Activated CD4-positive, alpha-beta memory T cell treated with anti-CD3 and anti-CD28 coated beads for 36 hours (primary cell): ENCODE data around the gene RIMS1. TPM values are rescaled to one million over a fixed set of nuclear protein-coding genes. Genes with fewer than 3 reads are reported as not detected.

ENCODE experiments used
- CTCF ChIA-PET: fragments of 350-600 bp; sonication (Branson Sonifier 250); formaldehyde crosslinking; loops from one replicate; lab custom pipeline; 2021; ENCODE audit warnings: antibody characterized with exemption, inconsistent platforms; lab: Charles Lee
- POLR2A ChIA-PET: fragments of 350-600 bp; sonication (Branson Sonifier 250); formaldehyde crosslinking; loops from one replicate; lab custom pipeline; 2021; ENCODE audit warnings: antibody characterized with exemption; lab: Charles Lee
- DNase-seq: peaks from one replicate; pipeline ENCODE4 v3.0.0-alpha.2; 2020
- H3K27ac Mint-ChIP-seq: one replicate; pipeline ENCODE4 v1.8.0; 2021; ENCODE audit warnings: mixed read lengths
- H3K27me3 Mint-ChIP-seq: one replicate; pipeline ENCODE4 v1.8.0; 2021; ENCODE audit warnings: mixed read lengths
- H3K36me3 Mint-ChIP-seq: one replicate; pipeline ENCODE4 v1.8.0; 2021; ENCODE audit warnings: mixed read lengths
- H3K4me1 Mint-ChIP-seq: one replicate; pipeline ENCODE4 v1.8.0; 2021; ENCODE audit warnings: low read depth, mixed read lengths
- H3K4me3 Mint-ChIP-seq: one replicate; pipeline ENCODE4 v1.8.0; 2021; ENCODE audit warnings: mild to moderate bottlenecking, mixed read lengths
- H3K9me3 Mint-ChIP-seq: one replicate; pipeline ENCODE4 v1.8.0; 2021; ENCODE audit warnings: mixed read lengths
- intact Hi-C: fragments of 100-400 bp; cut with micrococcal nuclease; formaldehyde crosslinking; loops from one replicate; pipeline ENCODE4 v1.15.1; 2023
- total RNA-seq, 2 experiments: library from RNA; stranded (reverse); gene quantifications; one replicate each; pipeline ENCODE4 v1.2.3, GENCODE V29; 2021

Gene RIMS1, protein sequence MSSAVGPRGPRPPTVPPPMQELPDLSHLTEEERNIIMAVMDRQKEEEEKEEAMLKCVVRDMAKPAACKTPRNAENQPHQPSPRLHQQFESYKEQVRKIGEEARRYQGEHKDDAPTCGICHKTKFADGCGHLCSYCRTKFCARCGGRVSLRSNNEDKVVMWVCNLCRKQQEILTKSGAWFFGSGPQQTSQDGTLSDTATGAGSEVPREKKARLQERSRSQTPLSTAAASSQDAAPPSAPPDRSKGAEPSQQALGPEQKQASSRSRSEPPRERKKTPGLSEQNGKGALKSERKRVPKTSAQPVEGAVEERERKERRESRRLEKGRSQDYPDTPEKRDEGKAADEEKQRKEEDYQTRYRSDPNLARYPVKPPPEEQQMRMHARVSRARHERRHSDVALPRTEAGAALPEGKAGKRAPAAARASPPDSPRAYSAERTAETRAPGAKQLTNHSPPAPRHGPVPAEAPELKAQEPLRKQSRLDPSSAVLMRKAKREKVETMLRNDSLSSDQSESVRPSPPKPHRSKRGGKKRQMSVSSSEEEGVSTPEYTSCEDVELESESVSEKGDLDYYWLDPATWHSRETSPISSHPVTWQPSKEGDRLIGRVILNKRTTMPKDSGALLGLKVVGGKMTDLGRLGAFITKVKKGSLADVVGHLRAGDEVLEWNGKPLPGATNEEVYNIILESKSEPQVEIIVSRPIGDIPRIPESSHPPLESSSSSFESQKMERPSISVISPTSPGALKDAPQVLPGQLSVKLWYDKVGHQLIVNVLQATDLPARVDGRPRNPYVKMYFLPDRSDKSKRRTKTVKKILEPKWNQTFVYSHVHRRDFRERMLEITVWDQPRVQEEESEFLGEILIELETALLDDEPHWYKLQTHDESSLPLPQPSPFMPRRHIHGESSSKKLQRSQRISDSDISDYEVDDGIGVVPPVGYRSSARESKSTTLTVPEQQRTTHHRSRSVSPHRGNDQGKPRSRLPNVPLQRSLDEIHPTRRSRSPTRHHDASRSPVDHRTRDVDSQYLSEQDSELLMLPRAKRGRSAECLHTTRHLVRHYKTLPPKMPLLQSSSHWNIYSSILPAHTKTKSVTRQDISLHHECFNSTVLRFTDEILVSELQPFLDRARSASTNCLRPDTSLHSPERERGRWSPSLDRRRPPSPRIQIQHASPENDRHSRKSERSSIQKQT (N-terminal part only)
- total RNA-seq = not detected

DNA sequence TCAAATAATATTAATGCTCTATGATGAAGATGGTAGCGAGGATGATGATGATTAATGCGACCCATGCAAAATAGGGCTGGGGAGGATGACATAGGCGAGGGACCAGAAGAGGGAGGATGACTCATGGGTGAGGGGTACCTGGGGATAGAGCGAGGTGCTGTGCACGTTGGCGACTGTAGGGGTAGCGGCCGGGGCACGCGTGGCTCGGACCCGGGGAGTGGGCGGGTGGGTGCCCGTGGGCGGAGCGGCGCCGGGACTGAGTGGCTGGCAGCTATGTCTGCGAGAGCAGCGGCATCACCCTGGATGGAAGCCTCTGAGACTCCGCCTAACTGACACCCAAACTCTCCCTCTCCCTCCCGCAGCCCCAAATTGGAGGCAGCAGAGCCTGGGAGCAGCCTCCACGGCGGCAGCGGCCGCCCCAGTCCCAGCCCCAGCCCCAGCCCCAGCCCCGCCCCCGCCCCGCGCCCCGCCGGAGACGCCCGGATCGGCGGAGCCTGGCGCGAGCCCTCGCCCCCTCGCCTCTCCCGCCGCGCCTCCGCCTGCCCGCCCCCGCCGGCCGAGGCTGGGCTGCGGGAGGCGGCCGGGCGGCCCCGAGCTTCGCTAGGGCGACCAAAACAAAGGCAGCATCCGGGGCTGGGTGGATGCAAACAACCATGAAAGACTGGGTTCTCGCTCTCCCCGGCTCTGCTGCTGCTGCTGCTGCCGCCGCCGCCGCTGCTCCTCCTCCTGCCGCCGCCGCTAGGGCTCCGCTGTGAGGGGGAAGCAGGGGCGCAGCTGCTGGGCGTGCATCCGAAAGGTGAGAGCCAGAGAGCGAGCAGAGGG, at the start of gene RIMS1:
RIMS1 (plus strand) TSS at position 367 of the 822 bp plus-strand sequence. CDS start 474 bp downstream, outside the sequence.
- DNase-seq = no peak
- POLR2A ChIA-PET = no interaction called here
- intact Hi-C loops = no loop called here
- no peak within 1 kb of the TSS for H3K27ac Mint-ChIP-seq
- no peaks in the 10 kb centered on the region for H3K9me3 Mint-ChIP-seq
- H3K4me1 Mint-ChIP-seq = peaks cover 8% of the 10 kb centered on the region
- peaks cover 3% of the 10 kb centered on the region for H3K36me3 Mint-ChIP-seq
- no peak within 1 kb of the TSS for H3K4me3 Mint-ChIP-seq
- H3K27me3 Mint-ChIP-seq = peaks cover 29% of the 10 kb centered on the region
- CTCF ChIA-PET = no interaction called here

DNA sequence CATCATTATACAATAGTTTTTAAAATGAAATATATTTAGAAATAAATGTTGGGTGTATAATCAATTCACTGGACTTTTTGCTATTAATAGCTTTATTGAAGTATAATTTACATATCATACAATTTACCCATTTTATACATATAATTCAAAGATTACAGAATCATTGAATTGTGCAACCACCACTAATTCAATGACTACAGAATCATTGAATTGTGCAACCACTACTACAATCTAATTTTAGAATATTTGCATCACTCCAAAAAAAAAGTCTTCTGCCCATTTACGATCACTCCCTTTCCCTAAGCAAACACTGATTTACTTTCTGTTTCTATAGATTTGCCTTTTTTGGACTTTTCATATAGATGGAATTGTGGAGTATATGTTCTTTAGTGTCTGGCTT, 35.1 kb upstream of the RIMS1 start:
- H3K4me3 Mint-ChIP-seq = no peak overlapping the region
- H3K9me3 Mint-ChIP-seq = peaks cover 3% of the 10 kb centered on the region
- no peaks in the 10 kb centered on the region for H3K4me1 Mint-ChIP-seq
- intact Hi-C loops = no loop called here
- POLR2A ChIA-PET = no interaction called here
- no peaks in the 10 kb centered on the region for H3K27me3 Mint-ChIP-seq
- DNase-seq = no peak
- H3K36me3 Mint-ChIP-seq = no peaks in the 10 kb centered on the region
- no peak overlapping the region for H3K27ac Mint-ChIP-seq
- CTCF ChIA-PET = no interaction called here

DNA sequence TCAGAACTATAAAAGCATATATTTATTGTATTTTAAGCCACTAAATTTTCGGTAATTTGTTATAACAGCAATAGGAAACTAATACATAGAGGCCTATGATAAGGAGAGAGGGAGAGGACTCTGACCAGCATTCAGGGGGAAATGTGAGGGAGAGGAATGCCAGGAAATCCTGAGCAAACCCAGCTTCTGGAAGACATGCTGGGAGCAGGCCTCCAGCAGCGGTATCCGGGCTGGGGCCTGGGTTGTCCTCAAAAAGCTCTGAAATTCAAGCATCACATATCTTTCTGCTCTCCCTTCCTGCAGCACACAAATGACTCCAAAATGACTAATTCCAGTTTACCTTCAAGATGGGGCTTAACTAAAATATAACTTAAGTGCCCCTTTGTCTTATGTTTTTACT, 33.4 kb upstream of the RIMS1 start:
- Mint-ChIP-seq H3K4me1 (no peaks in the 10 kb centered on the region), H3K4me3 (no peak overlapping the region), H3K27me3 (no peaks in the 10 kb centered on the region), H3K27ac (no peak overlapping the region), H3K36me3 (no peaks in the 10 kb centered on the region), H3K9me3 (peaks cover 3% of the 10 kb centered on the region)
- POLR2A ChIA-PET = no interaction called here
- no peak for DNase-seq
- CTCF ChIA-PET = no interaction called here
- intact Hi-C loops = no loop called here

DNA sequence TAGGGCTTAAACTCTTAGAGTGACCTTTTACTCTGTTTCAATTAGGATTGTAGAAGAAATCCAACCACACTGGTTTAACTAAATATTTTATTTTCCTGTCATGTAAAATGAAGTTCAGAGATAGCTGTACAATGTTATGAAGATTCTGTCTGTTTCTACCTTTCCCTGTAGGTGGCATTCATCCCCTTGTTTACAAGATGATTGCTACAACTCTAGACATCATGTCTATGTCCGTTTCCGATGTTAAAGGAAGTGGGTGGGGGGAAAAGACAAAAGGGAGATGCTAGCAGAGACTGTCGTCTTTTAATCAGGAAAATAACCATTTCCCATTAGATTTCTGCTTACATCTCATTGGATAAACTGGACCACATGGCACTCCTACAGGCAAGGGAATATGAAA, 30.9 kb upstream of the RIMS1 start:
- POLR2A ChIA-PET = no interaction called here

DNA sequence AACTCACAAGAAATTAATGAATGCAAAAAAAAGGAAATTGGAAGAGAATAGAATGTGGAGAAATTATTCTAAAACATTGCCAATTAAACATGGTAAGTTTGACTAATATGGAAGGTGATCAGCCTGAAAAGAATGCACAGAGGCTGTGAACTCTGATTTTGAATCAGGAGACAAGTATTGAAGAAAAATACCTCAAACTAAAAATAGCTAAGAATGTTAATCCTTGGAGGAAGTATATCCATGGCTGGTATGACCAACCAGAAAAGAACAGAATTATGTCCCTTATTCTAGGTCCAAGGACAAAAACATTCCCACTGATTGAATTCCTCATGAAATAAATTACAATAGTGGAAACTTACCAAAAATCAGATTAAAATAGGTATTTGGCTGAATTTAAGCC, 7.3 kb upstream of the RIMS1 start:
- no peak overlapping the region for H3K27ac Mint-ChIP-seq
- intact Hi-C loops = no loop called here
- peaks cover 4% of the 10 kb centered on the region for H3K27me3 Mint-ChIP-seq
- H3K36me3 Mint-ChIP-seq = no peaks in the 10 kb centered on the region
- H3K4me3 Mint-ChIP-seq = no peak overlapping the region
- ChIA-PET POLR2A (no interaction called here), CTCF (no interaction called here)
- H3K9me3 Mint-ChIP-seq = no peaks in the 10 kb centered on the region
- no peaks in the 10 kb centered on the region for H3K4me1 Mint-ChIP-seq
- no peak for DNase-seq

More for the DNA sequence above, 30.9 kb upstream of the RIMS1 start:
- H3K9me3 Mint-ChIP-seq = peaks cover 3% of the 10 kb centered on the region
- no peaks in the 10 kb centered on the region for H3K27me3 Mint-ChIP-seq
- H3K4me1 Mint-ChIP-seq = no peaks in the 10 kb centered on the region
- no peak for DNase-seq
- no peak overlapping the region for H3K4me3 Mint-ChIP-seq
- intact Hi-C loops = no loop called here
- no peaks in the 10 kb centered on the region for H3K36me3 Mint-ChIP-seq
- CTCF ChIA-PET = no interaction called here
- no peak overlapping the region for H3K27ac Mint-ChIP-seq

DNA sequence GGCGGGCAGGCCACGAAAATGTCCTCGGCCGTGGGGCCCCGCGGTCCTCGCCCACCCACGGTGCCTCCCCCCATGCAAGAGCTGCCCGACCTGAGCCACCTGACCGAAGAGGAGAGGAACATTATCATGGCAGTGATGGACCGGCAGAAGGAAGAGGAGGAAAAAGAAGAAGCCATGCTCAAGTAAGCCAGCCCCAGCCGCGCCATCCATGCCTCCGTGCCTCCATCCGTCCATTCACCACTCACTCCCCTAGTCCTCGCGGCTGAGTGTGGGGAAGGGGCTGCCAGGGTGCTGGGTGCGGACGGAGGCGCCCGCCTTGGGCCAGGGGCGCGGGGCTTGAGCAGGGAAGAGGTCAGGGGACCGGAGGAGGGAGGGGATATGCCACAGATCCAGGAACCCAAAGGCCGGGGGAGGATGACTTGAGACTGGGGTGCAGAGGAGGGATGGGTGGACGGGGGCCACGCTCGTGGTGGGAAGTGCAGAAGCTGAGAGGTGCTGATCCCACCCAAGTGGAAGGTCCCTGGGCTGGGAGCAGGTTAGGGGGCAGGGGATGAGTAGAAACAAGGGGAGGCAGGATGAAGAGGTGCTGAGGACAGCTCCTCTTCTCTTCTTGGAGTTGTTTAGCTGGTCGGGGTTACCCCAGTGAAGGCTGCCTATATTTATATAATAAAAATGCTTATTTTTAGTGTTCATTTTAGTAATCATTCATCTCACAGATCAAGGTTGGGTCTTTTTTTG, 825 bp downstream of the RIMS1 start:
- Mint-ChIP-seq H3K9me3 (no peaks in the 10 kb centered on the region), H3K4me1 (peaks cover 8% of the 10 kb centered on the region), H3K36me3 (peaks cover 3% of the 10 kb centered on the region), H3K4me3 (no peak overlapping the region), H3K27ac (no peak overlapping the region), H3K27me3 (peaks cover 29% of the 10 kb centered on the region)
- intact Hi-C loops = no loop called here
- no peak for DNase-seq
- CTCF ChIA-PET = no interaction called here
- POLR2A ChIA-PET = no interaction called here

DNA sequence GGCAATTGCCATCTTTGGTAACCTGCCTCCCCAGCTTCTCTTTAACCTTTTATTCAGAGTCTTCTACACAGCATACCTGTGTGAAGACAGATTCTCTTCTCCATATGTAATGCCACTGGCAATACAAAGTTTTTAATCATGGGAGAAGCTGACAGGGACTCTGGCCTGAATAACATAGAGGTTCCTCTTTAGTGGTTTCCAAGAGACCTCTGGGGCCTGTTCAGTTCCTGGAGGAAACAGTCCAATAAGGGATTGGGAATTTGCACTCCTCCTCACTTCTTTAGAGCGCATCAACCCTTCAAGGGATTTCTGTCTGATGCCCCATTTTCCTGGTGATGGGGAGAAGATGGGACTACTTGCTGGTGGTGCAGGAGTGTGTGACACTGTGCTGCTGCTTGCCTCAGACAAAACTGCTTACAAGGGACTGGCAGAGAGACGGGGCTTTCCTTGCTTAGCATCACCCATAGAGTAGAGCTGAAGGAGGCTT, 1.4 kb downstream of the RIMS1 start:
- peaks cover 8% of the 10 kb centered on the region for H3K4me1 Mint-ChIP-seq
- peaks cover 3% of the 10 kb centered on the region for H3K36me3 Mint-ChIP-seq
- ChIA-PET CTCF (no interaction called here), POLR2A (no interaction called here)
- peaks cover 31% of the 10 kb centered on the region for H3K27me3 Mint-ChIP-seq
- DNase-seq = no peak
- no peak overlapping the region for H3K4me3 Mint-ChIP-seq
- intact Hi-C loops = no loop called here
- H3K9me3 Mint-ChIP-seq = no peaks in the 10 kb centered on the region
- H3K27ac Mint-ChIP-seq = no peak overlapping the region

DNA sequence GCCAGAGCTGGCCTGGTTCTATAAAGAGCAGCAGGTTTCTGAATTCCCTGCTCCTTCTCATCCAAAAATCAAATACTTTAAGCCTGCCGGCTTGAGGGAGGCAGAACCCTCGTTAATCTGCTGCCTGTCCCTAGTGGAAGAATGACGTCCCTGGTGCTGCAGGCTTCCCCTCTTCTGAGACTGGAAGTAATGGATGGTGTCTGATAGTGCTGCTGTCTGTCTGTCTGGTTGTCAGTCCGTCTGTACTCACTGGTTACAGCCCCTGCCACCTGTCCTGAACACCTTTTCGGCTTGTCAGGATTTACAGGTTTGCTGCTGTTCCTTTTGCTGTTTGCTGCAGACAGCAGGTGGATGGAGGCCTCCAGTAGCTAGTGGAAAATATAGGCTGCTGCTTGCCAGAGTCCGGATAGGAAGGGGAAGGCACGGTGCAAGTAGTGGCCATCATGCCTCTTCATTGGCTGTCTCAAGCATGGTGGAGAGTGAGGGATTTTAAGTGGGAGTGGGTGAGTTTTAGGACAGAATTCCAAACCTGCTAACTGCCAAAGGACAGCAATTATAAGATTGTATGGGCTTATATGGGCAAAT, 2.5 kb downstream of the RIMS1 start:
- Mint-ChIP-seq H3K36me3 (peaks cover 3% of the 10 kb centered on the region), H3K27ac (peak overlapping the region; percentile 49), H3K4me1 (peaks cover 8% of the 10 kb centered on the region), H3K4me3 (no peak overlapping the region), H3K9me3 (no peaks in the 10 kb centered on the region), H3K27me3 (peaks cover 29% of the 10 kb centered on the region)
- no peak for DNase-seq
- intact Hi-C loops = no loop called here
- ChIA-PET CTCF (no interaction called here), POLR2A (no interaction called here)

DNA sequence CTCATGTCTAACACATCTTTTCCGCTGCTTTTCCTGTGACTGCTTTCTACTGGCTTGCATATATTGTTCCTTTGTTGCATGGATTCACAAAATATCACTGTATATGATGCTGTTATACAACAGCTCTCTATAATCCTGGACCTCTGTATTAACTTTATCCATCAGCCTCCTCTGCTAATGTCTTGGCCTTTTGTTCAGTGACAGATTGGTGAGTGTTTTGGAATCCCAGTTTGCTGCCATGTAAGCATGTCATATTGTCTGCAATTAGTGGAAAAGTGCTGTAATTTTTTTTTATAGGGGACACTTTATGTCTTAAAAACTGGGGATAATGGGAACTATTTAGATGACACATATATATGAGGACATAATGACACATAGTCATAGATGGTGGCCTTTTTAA, 3.0 kb downstream of the RIMS1 start:
- intact Hi-C loops = no loop called here
- DNase-seq = no peak
- peaks cover 8% of the 10 kb centered on the region for H3K4me1 Mint-ChIP-seq
- no peaks in the 10 kb centered on the region for H3K9me3 Mint-ChIP-seq
- CTCF ChIA-PET = interaction anchor here (0.6 kb wide), 1 partner anchor 1777 kb away, joined by 3 read pairs; no protein-coding TSS in a partner anchor
- peaks cover 3% of the 10 kb centered on the region for H3K36me3 Mint-ChIP-seq
- no peak overlapping the region for H3K4me3 Mint-ChIP-seq
- POLR2A ChIA-PET = no interaction called here
- H3K27me3 Mint-ChIP-seq = peaks cover 27% of the 10 kb centered on the region
- no peak overlapping the region for H3K27ac Mint-ChIP-seq

DNA sequence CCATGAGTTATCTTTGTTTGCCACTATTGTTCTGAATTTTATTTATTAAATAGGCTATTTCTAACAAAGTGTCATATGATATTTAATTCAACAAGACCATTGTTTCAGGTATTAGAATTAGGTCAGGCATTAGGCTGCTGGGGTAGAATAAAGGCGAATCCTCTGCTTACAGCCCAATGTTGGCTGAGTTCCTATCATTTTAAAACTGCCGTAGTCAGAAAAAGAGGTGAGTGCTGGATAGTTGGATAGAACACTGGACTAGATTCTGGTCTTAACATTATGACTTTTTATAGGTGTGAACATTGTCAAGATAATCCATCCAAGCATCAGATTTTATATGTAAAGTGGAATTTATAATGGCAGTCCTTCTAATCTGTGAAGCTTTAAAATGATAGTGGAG, 6.3 kb downstream of the RIMS1 start:
- no peaks in the 10 kb centered on the region for H3K4me1 Mint-ChIP-seq
- no peaks in the 10 kb centered on the region for H3K9me3 Mint-ChIP-seq
- no peak overlapping the region for H3K4me3 Mint-ChIP-seq
- H3K27ac Mint-ChIP-seq = no peak overlapping the region
- intact Hi-C loops = no loop called here
- H3K27me3 Mint-ChIP-seq = peaks cover 9% of the 10 kb centered on the region
- no peak for DNase-seq
- ChIA-PET POLR2A (no interaction called here), CTCF (no interaction called here)
- no peaks in the 10 kb centered on the region for H3K36me3 Mint-ChIP-seq

DNA sequence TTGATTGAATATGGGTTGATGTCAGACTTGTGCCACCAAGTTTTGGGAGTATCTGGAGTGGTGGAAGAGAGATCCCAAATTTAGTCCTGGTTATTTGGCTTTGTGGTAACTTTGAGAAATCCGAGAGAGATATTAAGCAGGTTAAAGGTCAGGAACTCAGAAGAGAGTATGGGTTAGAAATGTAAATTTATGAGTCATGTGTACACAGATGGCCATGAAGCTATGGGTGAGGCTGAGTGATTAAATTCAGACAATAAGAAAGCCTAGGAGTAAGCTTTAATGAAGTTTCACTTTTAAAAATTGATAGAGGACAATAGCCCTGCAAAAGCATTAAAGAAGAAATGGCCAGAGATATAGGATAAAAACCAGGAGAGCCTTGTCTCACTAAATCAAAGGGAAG, 14.3 kb downstream of the RIMS1 start:
- Mint-ChIP-seq H3K4me1 (no peaks in the 10 kb centered on the region), H3K27ac (no peak overlapping the region), H3K36me3 (no peaks in the 10 kb centered on the region), H3K4me3 (no peak overlapping the region), H3K27me3 (no peaks in the 10 kb centered on the region), H3K9me3 (no peaks in the 10 kb centered on the region)
- no peak for DNase-seq
- intact Hi-C loops = no loop called here
- ChIA-PET CTCF (interaction anchor here (0.9 kb wide), 1 partner anchor 14 kb away, joined by 3 read pairs; no protein-coding TSS in a partner anchor), POLR2A (no interaction called here)
